Stimulated activated CD8-positive, alpha-beta memory T cell treated with anti-CD3 and anti-CD28 coated beads, Interleukin-15, amount 100 ng/mL, for 4 hours (primary cell): ENCODE measurements around the gene GALNT1.

Experiments
- DNase-seq, 2 donors: peaks; one replicate each; pipeline ENCODE4 v3.0.0-alpha.2; 2020; ENCODE audit warnings: low read depth in 2 of 2

The GALNT1 gene

GRCh38 chr18:35680139-35680551 lies 98.6 kb downstream of the GALNT1 start:
- DNase-seq, result no peak

GRCh38 chr18:35682281-35682867 lies 100.8 kb downstream of the GALNT1 start:
- DNase-seq, result no peak

DNA sequence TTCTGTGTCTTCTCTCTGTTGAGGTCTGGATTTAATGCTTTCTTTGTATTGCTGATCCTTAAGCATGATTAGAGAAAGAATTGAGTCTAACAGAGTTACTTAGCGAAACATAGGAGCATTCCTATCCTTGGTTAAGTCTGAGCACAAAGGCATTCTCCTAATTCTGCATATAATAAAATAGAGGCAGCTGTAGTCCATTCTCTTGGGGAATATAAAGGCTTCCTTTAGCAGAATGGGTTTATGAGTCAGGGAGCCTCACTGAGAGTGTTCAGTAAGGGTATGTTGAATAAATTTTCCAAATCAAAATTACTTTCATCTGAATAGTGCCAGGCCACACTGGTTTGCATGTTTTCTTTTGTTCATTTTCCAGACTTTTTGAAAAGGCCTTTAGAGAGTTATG lies 101.5 kb downstream of the GALNT1 start:
- DNase-seq, result no peak

GRCh38 chr18:35688757-35689156 lies 107.2 kb downstream of the GALNT1 start:
- DNase-seq, result no peak

DNA sequence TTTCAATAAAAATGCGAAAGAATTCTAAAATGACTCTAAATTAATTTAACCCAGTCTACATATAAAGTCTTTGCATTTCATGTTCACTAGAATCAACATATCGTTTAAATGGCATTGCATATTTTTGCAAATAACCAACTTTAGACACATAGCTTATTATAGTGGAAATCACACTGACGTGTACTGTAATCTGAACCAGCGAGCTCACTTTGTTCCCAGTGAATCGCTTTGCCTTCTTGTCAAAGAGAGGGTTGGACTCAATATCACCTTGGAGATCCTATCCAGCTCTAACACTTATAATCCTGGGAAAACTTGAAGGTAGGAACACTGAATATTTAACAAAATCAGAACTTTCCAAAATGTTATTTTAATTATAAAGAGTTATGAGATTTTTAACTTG lies 108.2 kb downstream of the GALNT1 start:
- no peak for DNase-seq

DNA sequence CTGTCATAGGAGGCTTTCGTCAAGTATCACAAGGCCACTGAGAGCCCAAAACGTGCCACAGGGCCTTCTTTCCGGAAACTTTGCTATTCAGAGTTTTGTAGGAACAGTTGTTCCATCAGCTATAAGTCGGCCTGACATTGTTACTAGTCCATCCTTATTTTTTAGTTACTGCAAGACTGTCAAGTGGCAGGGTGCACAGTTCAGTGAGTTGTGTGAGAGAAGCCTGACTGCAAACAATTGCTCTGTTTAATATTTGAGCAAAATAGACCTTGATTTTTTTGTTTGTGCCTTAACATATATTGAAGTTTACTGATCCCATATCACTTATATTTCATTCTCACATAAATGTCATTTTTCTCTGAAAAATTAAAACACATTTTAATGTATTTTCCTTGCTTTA lies 110.1 kb downstream of the GALNT1 start:
- DNase-seq, result no peak

GRCh38 chr18:35692866-35693265 lies 111.3 kb downstream of the GALNT1 start:
- DNase-seq, result no peak

DNA sequence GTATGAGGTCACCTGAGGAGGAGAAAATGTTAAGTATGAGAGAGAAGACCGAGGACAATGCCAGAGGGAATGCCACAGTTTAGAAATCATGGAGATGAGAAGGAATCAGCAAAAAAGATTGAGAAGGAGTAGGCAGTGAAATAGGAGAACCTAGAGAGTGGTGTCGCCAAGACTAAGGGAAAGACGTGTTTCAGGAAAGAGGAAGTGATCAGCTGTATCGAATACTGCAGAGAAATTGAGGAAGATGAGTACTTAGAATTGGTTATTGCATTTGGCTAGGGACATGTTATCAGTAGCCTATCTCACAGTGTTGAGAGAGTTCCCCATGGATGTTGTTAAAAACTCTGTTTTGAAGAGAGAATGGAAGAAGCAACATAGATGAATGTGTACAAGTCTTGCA lies 112.3 kb downstream of the GALNT1 start:
- DNase-seq, result no peak

- no peak for DNase-seq
Measured at GRCh38 chr18:35694808-35695207, 113.3 kb downstream of the GALNT1 start.

DNA sequence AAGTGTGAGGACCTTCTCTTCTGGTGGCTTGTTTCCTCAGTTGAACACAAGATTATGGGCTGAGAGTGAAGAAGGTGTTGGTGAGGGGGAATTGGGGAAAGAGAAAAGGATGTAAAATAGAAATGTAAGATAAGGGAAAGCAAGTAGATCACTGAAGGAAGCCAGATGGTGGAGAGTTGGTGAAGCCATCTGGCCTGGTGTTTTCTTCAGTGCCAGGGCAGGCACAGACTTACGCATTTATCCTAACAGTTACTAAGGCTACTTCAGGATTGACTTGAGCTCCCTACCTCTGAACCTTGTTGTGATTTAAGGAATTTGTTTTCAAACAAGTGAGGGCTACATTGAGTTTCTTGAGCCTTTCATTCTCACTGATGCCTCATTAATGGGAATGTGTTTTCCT lies 113.8 kb downstream of the GALNT1 start:
- DNase-seq, result no peak

- DNase-seq, result no peak
Measured at GRCh38 chr18:35695803-35696202, 114.3 kb downstream of the GALNT1 start.

- DNase-seq, result no peak
Measured at GRCh38 chr18:35696307-35696706, 114.8 kb downstream of the GALNT1 start.

GRCh38 chr18:35697869-35698268 lies 116.3 kb downstream of the GALNT1 start:
- DNase-seq, result no peak

DNA sequence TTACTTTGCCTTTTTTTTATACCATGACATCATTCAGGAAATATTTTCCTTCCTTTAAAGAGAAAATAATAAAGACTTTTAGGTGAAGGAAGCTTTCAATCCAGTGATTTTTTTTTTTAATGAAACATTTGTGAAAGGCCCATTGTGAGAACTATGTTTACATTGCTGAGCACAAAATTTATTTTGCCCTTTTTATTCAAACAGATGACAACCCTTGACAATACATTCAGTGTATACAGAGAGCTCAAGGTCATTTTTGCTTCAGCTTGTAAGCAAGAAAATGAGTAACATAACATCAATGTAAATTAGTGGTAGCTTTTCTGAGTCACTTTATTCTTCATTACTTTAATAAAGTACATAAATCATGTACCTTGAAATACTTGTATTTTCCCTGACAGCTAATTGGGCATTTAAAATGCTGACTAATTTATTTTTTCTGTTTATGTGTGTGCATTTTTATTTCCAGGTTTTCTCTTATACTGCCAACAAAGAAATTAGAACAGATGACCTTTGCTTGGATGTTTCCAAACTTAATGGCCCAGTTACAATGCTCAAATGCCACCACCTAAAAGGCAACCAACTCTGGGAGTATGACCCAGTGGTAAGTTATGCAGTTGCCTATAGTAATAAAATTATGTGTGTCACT lies 121.6 kb downstream of the GALNT1 start:
- no peak for DNase-seq

DNA sequence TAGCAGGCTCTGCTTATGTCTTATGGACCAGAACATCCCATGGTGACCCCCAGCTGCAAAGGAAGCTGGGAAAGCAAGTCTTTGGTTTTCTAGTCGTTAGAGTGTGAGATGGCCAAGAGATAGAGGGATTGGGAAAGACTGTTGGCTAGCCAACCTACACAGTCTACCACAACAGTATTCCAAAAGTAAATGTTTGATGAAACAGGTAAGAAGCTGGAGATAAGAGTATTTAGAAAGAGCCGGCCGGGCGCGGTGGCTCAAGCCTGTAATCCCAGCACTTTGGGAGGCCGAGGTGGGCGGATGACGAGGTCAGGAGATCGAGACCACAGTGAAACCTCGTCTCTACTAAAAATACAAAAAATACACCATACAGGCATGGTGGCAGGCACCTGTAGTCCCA lies 124.4 kb downstream of the GALNT1 start:
- no peak for DNase-seq

GRCh38 chr18:35707247-35707646 lies 125.7 kb downstream of the GALNT1 start:
- no peak for DNase-seq

DNA sequence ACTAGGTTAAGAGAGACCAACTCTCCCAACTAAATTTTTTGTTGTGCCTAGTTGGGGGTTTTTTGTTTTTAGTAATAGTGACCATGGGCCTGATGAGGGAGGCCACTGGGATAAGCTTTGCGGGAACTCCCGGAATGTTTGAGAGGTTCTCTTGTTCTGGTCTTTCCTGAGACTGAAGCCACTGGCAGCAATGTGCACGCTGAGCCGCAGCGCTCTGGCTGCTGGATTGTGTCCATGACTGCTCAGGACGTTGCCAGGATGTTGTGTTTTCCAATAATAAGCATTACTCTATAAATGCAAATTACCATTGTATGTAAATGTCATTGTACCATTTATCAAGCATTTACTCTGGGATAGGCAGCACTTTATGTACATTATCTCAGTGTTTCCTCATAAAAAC lies 126.1 kb downstream of the GALNT1 start:
- no peak for DNase-seq

DNA sequence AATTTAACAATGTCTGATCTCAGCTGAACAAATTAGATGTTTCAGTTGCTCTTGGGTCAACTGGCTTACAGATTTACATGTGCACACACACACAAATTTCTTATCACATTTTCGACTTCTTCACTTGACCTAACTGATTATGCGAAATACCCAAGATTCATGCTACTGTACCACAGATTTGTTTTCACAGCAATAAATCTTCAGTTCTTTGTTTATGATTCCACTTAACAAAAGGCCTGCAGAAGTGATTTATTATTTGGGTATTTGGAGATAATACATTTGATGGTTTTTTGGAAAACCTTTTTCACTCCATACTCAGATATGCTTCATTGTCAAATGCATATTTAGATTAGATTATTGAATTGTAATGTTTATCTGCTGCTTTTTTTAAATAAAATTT lies 129.0 kb downstream of the GALNT1 start:
- no peak for DNase-seq

DNA sequence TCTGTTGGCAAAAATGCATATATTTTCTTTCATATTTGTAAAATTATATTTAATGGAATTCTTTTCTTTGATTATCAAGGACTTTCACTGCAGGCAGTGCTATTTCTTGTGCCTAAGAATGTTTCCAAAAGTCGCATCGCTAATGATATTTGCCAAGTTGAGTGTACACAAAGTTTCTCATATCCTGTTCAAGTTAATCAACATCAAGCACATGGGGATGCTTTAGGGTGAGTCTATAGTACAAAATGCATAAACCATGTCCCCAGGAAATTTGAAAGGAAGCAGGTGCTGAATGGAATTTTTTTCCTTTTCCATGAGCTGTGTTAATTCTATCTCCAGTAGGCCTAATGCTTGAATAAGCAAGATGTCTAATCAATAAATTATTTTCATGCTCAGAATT lies 129.7 kb downstream of the GALNT1 start:
- DNase-seq, result no peak

DNA sequence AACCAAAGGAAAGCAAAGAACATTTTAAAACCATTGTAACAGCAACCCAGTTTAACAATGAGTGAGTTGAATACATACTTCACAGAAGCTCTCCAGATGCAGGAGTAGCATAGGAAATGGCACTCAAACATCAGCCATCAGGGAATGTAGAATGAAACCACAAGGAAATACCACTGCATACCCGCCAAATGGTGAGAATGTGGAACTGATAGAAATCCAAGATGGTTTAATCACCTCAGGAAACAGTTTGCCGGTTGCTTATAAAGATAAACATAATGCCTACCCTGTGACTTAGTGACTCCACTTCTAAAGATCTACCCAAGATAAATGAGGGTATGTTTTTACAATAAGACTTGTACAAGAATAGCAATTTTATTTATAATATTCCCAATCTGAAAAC lies 132.0 kb downstream of the GALNT1 start:
- DNase-seq, result no peak

GRCh38 chr18:35714539-35714938 lies 133.0 kb downstream of the GALNT1 start:
- no peak for DNase-seq

- DNase-seq, result no peak
Measured at GRCh38 chr18:35715139-35715538, 133.6 kb downstream of the GALNT1 start.

- DNase-seq, result no peak
Measured at GRCh38 chr18:35716169-35716831, 134.8 kb downstream of the GALNT1 start.
